IMR-90 (cell line): ENCODE data around the gene CATSPERZ. TPM values are rescaled to one million over a fixed set of nuclear protein-coding genes. Genes with fewer than 3 reads are reported as not detected.

Experiments used
- ATAC-seq: fragments of 200-7000 bp; cut with Tn5 transposase; 2 replicates; pipeline ENCODE4 v1.9.1; 2020; ENCODE audit warnings: low read depth, mild to moderate bottlenecking, moderate library complexity
- BruUV-seq: library from RNA; stranded (reverse); fragments of 400-500 nt; replicated peaks from 2 replicates; lab custom pipeline; 2021; lab: Mats Ljungman, UMichigan
- CTCF ChIA-PET: fragments of 300-600 bp; formaldehyde crosslinking; extraction: SDS; loops from one replicate; lab custom pipeline; 2021; ENCODE audit warnings: antibody characterized with exemption; lab: Yijun Ruan, JAX
- POLR2A ChIA-PET: fragments of 300-600 bp; sonication (Branson Sonifier 250); formaldehyde crosslinking; loops from one replicate; lab custom pipeline; 2022; ENCODE audit warnings: antibody characterized with exemption; ENCODE audit not compliant: unreplicated experiment; lab: Charles Lee
- DNase-seq: peaks from one replicate; pipeline ENCODE4 v3.0.0; 2013
- H2AFZ ChIP-seq: replicated peaks from 2 replicates; pipeline ENCODE3; 2013; ENCODE audit warnings: low read length, mild to moderate bottlenecking; ENCODE audit not compliant: poor library complexity
- H2AK5ac ChIP-seq: 2 replicates; pipeline ENCODE4 v1.6.1; 2013; ENCODE audit warnings: low read depth, low read length, inconsistent platforms
- H2AK9ac ChIP-seq: replicated peaks from 2 replicates; pipeline ENCODE3; 2013; ENCODE audit warnings: mild to moderate bottlenecking, low read depth, low read length, moderate library complexity; ENCODE audit not compliant: poor library complexity
- H2BK120ac ChIP-seq: 2 replicates; pipeline ENCODE4 v1.6.1; 2013; ENCODE audit warnings: low read depth, low read length, inconsistent platforms
- H2BK15ac ChIP-seq: 3 replicates; pipeline ENCODE4 v1.6.1; 2013; ENCODE audit warnings: low read depth, low read length, inconsistent platforms
- H2BK20ac ChIP-seq: 2 replicates; pipeline ENCODE4 v1.6.1; 2013; ENCODE audit warnings: low read depth, mild to moderate bottlenecking, inconsistent platforms, low read length, moderate library complexity
- H2BK5ac ChIP-seq: 2 replicates; pipeline ENCODE4 v1.6.1; 2013; ENCODE audit warnings: mild to moderate bottlenecking, low read depth, low read length, inconsistent platforms; ENCODE audit not compliant: poor library complexity, severe bottlenecking
- H3K14ac ChIP-seq: replicated peaks from 2 replicates; pipeline ENCODE4 v1.6.1; 2013; ENCODE audit warnings: low read depth, low read length, inconsistent platforms
- H3K18ac ChIP-seq: 2 replicates; pipeline ENCODE4 v1.6.1; 2013; ENCODE audit warnings: low read depth, low read length, control low read depth
- H3K23ac ChIP-seq: 2 replicates; pipeline ENCODE4 v1.6.1; 2013; ENCODE audit warnings: low read depth, low read length, inconsistent platforms
- H3K27ac ChIP-seq: 2 replicates; pipeline ENCODE4 v1.5.1; 2013; ENCODE audit warnings: mild to moderate bottlenecking, control low read depth, low read length; ENCODE audit not compliant: insufficient read depth
- H3K27me3 ChIP-seq: 2 replicates; pipeline ENCODE4 v1.6.1; 2013; ENCODE audit warnings: low read length; ENCODE audit not compliant: control insufficient read depth, insufficient read depth
- H3K36me3 ChIP-seq: 2 replicates; pipeline ENCODE4 v1.6.1; 2013; ENCODE audit warnings: low read length, mixed read lengths; ENCODE audit not compliant: control insufficient read depth, insufficient read depth
- H3K4ac ChIP-seq: 2 replicates; pipeline ENCODE4 v1.6.1; 2013; ENCODE audit warnings: low read depth, low read length, inconsistent platforms
- H3K4me1 ChIP-seq: 2 replicates; pipeline ENCODE4 v1.6.1; 2013; ENCODE audit warnings: low read length, mixed read lengths; ENCODE audit not compliant: control insufficient read depth, insufficient read depth
- H3K4me2 ChIP-seq: 2 replicates; pipeline ENCODE4 v1.6.1; 2013; ENCODE audit warnings: low read depth, mild to moderate bottlenecking, control low read depth, low read length, moderate library complexity
- H3K4me3 ChIP-seq: 2 replicates; pipeline ENCODE4 v1.5.1; 2013; ENCODE audit warnings: low read depth, mild to moderate bottlenecking, control low read depth, low read length, moderate library complexity; ENCODE audit not compliant: insufficient read depth
- H3K56ac ChIP-seq: 2 replicates; pipeline ENCODE4 v1.6.1; 2013; ENCODE audit warnings: low read length, inconsistent platforms; ENCODE audit not compliant: insufficient read depth; ENCODE audit errors: extremely low read depth
- H3K79me1 ChIP-seq, 2 experiments: 2 replicates each; pipeline ENCODE4 v1.6.1; 2013; ENCODE audit warnings: low read length in 2 of 2, inconsistent platforms in 1 of 2, low read depth in 1 of 2
- H3K9ac ChIP-seq: 2 replicates; pipeline ENCODE4 v1.6.1; 2013; ENCODE audit warnings: low read depth, low read length, control low read depth
- H3K9me1 ChIP-seq: 2 replicates; pipeline ENCODE4 v1.6.1; 2013; ENCODE audit warnings: low read length, inconsistent platforms; ENCODE audit not compliant: insufficient read depth
- H3K9me3 ChIP-seq: 2 replicates; pipeline ENCODE4 v1.6.1; 2013; ENCODE audit warnings: low read length; ENCODE audit not compliant: control insufficient read depth, insufficient read depth
- H4K20me1 ChIP-seq: 2 replicates; pipeline ENCODE4 v1.6.1; 2013; ENCODE audit warnings: low read length, inconsistent platforms; ENCODE audit not compliant: insufficient read depth
- H4K5ac ChIP-seq: 2 replicates; pipeline ENCODE4 v1.6.1; 2013; ENCODE audit warnings: mild to moderate bottlenecking, low read depth, low read length, control low read depth
- H4K8ac ChIP-seq, 2 experiments: 2 replicates each; pipeline ENCODE4 v1.6.1; 2013; ENCODE audit warnings: low read depth in 2 of 2, low read length in 2 of 2, control low read depth in 1 of 2, inconsistent platforms in 1 of 2
- H4K91ac ChIP-seq: 2 replicates; pipeline ENCODE4 v1.6.1; 2013; ENCODE audit warnings: low read depth, low read length, inconsistent platforms; ENCODE audit not compliant: insufficient read depth
- CEBPB ChIP-seq: IDR thresholded peaks from 2 replicates; pipeline ENCODE4 v1.6.1; 2012; ENCODE audit warnings: low read depth, low read length, improper control_type of control experiment
- CHD1 ChIP-seq: IDR thresholded peaks from 2 replicates; pipeline ENCODE4 v1.6.1; 2012; ENCODE audit warnings: low read depth, low read length, improper control_type of control experiment
- MXI1 ChIP-seq: IDR thresholded peaks from 2 replicates; pipeline ENCODE4 v1.6.1; 2012; ENCODE audit warnings: low read depth, mild to moderate bottlenecking, low read length, moderate library complexity, borderline replicate concordance
- POLR2A ChIP-seq: IDR thresholded peaks from 2 replicates; pipeline ENCODE4 v1.6.1; 2012; ENCODE audit warnings: mild to moderate bottlenecking, low read depth, low read length
- WGBS, 2 experiments: methylation state at CpG; one replicate each; pipeline versions ENCODE4 v1.1.5 to v1.1.7; 2013; ENCODE audit warnings: missing lambda C conversion rate in 2 of 2; ENCODE audit not compliant: insufficient read length in 1 of 2; ENCODE audit errors: extremely low coverage in 2 of 2; 5-methylcytosine and 5-hydroxymethylcytosine counted together
- dilution Hi-C: fragments of 300-500 bp; cut with HindIII; formaldehyde crosslinking; loops from one replicate; pipeline ENCODE4 v1.14.3; 2018; ENCODE audit warnings: low sequenced_read_pairs; ENCODE audit not compliant: unreplicated experiment
- in situ Hi-C: fragments of 300-500 bp; cut with MboI; formaldehyde crosslinking; loops from 3 replicates; pipeline ENCODE4 v1.14.3; 2019; ENCODE audit warnings: low sequenced_read_pairs, inconsistent platforms, mixed read lengths
- intact Hi-C: fragments of 100-400 bp; cut with micrococcal nuclease; formaldehyde crosslinking; loops from 2 replicates; pipeline ENCODE4 v1.10.0; 2022
- polyA plus RNA-seq, 3 experiments: library from polyadenylated mRNA; depleted of rRNA; stranded (reverse); fragments of >200 nt; gene quantifications; 2 replicates each; pipeline ENCODE4 v1.2.3, GENCODE V29; 2012; ENCODE audit warnings: low replicate concordance in 1 of 3
- total RNA-seq: library from RNA; depleted of rRNA; stranded (reverse); fragments of >200 nt; gene quantifications from 2 replicates; pipeline ENCODE4 v1.2.3, GENCODE V29; 2012
- TF ChIP-seq, protein P1 (sequence below): fragments of 150-350 bp; IDR thresholded peaks from 2 replicates; pipeline ENCODE4 v1.6.1; 2016; ENCODE audit warnings: low read depth, mild to moderate bottlenecking, low read length, moderate library complexity, borderline replicate concordance
- TF ChIP-seq, protein P2 (sequence below): fragments of 150-350 bp; IDR thresholded peaks from 2 replicates; pipeline ENCODE4 v1.6.1; 2017; ENCODE audit warnings: mild to moderate bottlenecking, antibody characterized with exemption, low read length, low read depth

The CATSPERZ gene
- total and polyA plus RNA-seq, 2 of the 4 experiments (the other 2 are of a cell fraction) = not detected

DNA sequence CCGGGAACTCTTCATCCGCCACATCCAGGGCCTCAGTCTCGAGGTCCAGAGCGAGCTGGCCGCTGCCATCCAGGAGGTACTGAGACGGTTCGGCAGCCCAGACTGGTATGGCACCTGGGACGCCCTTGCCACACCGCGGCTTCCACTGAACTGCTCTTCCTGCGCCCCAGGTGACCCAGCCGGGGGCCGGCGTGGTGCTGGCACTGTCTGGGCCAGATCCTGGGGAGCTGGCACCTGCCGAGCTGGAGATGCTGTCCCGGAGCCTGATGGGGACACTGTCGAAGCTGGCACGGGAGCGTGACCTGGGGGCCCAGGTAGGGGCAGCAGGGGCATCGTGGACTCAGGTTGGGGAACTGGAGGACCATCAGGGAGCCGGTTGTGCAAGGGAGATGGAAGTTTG, 41.3 kb downstream of the CATSPERZ start:
- H3K9me3 ChIP-seq = no peaks in the 10 kb centered on the region
- intact Hi-C loops = no loop called here
- H3K18ac ChIP-seq = no peak overlapping the region
- H3K79me1 ChIP-seq = no peaks in the 10 kb centered on the region
- peaks cover 6% of the 10 kb centered on the region for H3K4me1 ChIP-seq
- peaks cover 11% of the 10 kb centered on the region; the same call in 1 of the 2 replicates for H3K27me3 ChIP-seq
- no peak for DNase-seq
- H3K9ac ChIP-seq = no peak overlapping the region
- no peak overlapping the region for H3K56ac ChIP-seq
- H3K4me2 ChIP-seq = no peak overlapping the region
- H2BK5ac ChIP-seq = no peak overlapping the region
- no peaks in the 10 kb centered on the region for H3K9me1 ChIP-seq
- H2AFZ ChIP-seq = peak overlapping the region; percentile 33
- H4K8ac ChIP-seq = no peak overlapping the region
- H3K4me3 ChIP-seq = no peak overlapping the region
- ChIA-PET POLR2A (no interaction called here), CTCF (interaction anchor here (0.6 to 2.2 kb wide), 3 partner anchors 9 to 14 kb away, joined by 3 to 11 read pairs (median 4); no protein-coding TSS in a partner anchor)
- BruUV-seq = no TSS peak
- no peak for ATAC-seq
- no peak overlapping the region for H3K27ac ChIP-seq
- no peak overlapping the region for H4K91ac ChIP-seq
- dilution Hi-C loops = no loop called here
- H2BK120ac ChIP-seq = no peak overlapping the region
- H3K23ac ChIP-seq = no peak overlapping the region
- H4K20me1 ChIP-seq = no peaks in the 10 kb centered on the region
- in situ Hi-C loops = no loop called here
- no peak overlapping the region for H4K5ac ChIP-seq
- WGBS, 2 experiments = 76% methylated on average over 14 of the region's 21 CpGs; no CpG with 5 or more reads in 1 of the 2 experiments
- no peak overlapping the region for H2AK5ac ChIP-seq
- no peak overlapping the region for H2AK9ac ChIP-seq
- H2BK15ac ChIP-seq = no peak overlapping the region
- H3K36me3 ChIP-seq = no peaks in the 10 kb centered on the region
- H3K14ac ChIP-seq = no peak overlapping the region
- no peak overlapping the region for H3K4ac ChIP-seq
- no peak overlapping the region for H2BK20ac ChIP-seq
- TF ChIP-seq, protein P1, sequence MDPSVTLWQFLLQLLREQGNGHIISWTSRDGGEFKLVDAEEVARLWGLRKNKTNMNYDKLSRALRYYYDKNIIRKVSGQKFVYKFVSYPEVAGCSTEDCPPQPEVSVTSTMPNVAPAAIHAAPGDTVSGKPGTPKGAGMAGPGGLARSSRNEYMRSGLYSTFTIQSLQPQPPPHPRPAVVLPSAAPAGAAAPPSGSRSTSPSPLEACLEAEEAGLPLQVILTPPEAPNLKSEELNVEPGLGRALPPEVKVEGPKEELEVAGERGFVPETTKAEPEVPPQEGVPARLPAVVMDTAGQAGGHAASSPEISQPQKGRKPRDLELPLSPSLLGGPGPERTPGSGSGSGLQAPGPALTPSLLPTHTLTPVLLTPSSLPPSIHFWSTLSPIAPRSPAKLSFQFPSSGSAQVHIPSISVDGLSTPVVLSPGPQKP = no peak
- TF ChIP-seq, protein P2, sequence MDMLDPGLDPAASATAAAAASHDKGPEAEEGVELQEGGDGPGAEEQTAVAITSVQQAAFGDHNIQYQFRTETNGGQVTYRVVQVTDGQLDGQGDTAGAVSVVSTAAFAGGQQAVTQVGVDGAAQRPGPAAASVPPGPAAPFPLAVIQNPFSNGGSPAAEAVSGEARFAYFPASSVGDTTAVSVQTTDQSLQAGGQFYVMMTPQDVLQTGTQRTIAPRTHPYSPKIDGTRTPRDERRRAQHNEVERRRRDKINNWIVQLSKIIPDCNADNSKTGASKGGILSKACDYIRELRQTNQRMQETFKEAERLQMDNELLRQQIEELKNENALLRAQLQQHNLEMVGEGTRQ = no peak
- TF ChIP-seq CHD1 (no peak), CEBPB (no peak), MXI1 (no peak), POLR2A (no peak)
